ENCODE measurements around the gene IGBP1.

DNA sequence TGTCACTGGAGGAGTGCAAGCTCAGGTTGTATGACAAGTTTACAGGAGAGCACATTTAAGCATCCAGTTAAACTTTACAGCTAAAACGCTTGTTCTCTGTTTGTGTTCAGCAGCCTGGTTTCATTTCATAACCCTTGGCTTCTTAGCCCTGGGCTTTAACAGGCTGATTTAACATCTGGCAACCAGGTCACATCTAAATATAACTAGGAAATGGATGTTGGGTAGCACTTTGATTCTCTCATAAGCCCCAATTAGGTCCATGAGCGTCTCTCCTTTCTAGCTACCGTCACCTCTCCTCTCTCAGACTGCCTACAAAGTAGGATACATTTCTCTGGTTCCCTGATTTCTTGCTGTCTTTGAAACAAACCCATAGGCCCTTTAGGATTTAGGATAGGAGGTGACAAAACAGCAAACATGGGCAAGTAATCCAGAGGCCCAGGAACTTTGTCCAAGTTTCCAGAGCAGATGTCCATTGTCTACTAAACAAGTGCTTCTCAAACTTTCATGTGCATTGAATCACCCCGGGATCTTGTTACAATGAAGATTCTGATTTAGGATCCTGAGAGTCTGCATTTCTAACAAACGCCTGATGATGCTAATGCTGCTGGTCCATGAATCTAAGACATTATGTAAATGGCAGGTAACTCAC, 48.5 kb upstream of the IGBP1 start:
- TF ChIP-seq MAX (IDR thresholded peaks at IDR 0.05): no peak
- no peak for TF ChIP-seq EP300 (IDR thresholded peaks at IDR 0.05; ENCODE audit: borderline replicate concordance)
- no peak for TF ChIP-seq CEBPB (IDR thresholded peaks at IDR 0.05)

Data from Ishikawa (cell line).